Measurements from ENCODE around the gene MIP.
"Not testable (repeated sequence)": the region's sequence is repeated elsewhere in the genome, so short reads cannot be mapped to it uniquely, and the experiment has no call there.

Gene MIP

DNA sequence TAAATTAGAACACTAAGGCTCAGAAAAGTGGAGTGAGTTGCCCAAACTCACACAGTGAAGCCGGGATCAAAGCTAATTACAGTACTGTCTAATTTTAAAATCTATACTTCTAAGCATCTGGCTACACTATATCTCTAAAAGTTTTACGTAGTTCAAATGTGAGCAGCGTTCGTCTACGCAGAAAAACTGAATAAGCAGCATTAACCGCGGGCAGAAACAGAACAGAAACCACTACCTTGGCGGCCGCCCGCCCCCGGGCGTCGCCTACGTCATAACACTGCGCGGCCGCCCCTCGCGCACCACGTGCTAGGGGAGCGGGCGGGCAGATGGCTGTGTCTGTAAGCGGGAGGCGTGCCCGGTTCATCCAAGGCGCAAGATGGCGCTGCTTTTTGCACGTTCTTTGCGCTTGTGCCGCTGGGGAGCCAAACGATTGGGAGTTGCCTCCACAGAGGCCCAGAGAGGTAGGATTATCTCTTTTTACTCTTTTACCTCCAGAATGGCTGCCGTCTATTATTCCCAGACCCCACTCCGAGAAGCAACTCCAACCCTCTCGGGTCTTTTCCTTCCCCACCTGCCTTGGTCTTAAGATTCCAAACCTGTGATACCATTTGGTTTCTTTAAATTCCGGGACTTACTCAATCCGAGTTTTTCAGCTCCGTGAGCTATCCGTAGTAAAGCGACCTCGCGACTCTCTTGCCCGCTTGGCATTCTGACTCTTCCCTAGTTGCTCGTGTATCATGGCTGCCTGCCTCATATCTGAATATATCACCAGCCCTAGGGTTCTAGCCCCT is 14.0 kb upstream of the MIP start, which contains the start of gene SPRYD4:
Gene SPRYD4 (plus strand): TSS at position 363 of the 791 bp plus-strand sequence. CDS start 14 bp downstream, at position 377.
- peak; percentile 91 for DNase-seq (ENCODE audit: low read depth)

DNA sequence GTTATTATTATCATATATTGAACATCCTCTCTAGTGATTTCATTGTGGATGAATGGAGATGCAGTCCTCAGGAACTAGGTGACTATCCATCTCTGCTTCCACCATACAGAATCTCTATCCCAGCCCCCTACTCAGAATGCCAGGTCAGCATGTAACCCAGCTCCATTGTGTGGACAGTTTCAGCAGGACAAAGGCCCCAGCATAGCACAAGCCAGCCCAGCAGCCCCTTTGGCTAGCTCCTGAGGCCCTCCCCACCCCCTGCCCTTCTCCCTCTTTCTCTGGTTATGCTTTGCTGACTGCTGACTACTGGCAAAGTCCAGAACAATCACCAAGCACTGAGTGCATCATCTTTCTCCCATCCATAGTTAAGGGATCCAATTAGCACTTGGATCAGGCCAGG is 8.1 kb upstream of the MIP start:
- DNase-seq (ENCODE audit: low read depth), result no peak

DNA sequence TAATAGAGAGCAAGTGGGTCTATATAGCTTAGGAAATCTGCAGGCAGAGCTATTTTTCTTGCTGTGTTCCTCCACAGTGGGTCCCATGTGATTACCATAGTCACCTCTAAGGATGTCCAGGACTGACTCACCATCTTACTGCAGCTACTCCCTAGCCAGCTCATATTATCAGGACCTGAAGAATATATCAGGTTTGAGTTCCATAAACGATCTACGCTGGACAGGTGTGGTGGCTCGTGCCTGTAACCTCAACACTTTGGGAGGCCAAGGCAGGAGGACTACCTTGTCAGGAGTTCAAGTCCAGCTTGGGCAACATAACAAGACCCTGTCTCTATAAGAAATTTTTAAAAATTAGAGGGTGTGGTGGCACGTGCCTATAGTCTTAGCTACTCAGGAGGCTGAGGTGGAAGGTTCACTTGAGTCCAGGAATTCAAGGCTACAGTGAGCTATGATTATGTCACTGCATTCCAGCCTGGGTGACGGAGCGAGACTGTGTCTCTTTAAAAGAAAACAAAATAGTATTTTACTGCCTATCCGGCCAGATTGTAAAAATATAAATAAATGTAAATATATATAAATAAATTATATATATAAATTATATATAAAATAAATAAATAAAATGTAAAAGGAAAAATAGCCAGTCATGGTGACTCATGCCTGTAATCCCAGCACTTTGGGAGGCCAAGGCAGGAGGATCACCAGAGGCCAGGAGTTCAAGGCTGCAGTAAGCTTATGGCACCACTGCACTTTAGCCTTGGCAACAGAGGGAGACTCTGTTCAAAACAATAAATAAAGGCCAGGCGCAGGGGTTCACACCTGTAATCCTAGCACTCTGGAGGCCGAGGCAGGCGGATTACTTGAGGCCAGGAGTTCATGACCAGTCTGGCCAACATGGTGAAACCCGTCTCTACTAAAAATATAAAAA is 7.0 kb upstream of the MIP start:
- DNase-seq (ENCODE audit: low read depth), result no peak

DNA sequence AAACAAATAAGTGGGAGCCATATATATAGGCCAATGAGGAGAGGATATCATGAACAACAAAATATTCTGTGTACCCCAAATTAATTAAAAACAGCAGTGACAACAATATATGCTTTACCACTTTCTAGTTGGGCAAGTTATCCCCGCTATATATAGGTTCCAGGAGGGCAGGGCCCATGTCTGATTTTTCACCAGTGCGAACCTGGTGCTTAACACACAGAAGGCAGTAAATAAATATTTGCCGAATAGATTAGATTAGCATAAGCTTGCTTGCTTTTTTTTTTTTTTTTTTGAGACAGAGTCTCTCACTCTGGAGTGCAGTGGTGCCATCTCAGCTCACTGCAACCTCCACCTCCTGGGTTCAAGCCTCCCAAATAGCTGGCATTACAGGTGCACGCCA is 3.4 kb upstream of the MIP start:
- DNase-seq (ENCODE audit: low read depth), result no peak

DNA sequence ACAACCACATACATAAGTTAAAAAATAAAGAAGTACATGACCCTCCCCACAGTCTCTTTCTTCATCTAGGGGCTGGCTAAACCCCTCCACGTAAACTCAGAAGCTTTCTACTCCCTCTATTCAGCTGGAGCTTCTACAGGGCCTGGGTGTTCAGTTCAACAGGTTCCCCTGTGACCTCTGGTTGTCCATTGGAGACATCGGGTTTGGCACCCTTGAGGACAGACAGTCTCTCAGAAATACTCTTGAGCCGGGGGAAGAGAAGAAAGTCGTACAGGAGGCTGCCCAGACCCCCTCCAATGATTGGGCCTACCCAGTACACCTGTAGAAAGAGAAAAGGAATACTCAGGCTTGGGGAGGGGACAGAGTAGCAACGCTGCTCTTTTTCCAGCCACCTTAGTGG is 3.3 kb downstream of the MIP start:
- DNase-seq (ENCODE audit: low read depth), result no peak

DNA sequence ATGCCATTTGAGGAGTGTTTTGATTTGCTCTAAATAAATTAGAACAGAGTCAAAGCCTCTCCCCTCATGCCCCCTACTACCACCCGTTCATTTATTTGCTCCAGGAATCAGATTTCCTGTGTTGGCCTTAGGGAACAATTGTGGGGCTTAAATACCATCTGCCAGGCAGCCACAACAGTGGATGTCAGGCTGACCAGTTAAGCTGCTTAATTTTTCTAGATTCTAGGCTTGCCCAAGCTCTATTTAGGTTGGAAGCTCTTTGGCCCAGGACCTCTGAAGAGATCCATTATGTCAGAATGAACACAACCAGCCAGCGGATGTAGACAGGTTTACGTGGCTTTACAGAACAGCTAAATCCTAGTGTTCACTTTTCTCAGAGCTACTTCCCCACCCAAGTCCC is 4.2 kb downstream of the MIP start:
- no peak for DNase-seq (ENCODE audit: low read depth)

DNA sequence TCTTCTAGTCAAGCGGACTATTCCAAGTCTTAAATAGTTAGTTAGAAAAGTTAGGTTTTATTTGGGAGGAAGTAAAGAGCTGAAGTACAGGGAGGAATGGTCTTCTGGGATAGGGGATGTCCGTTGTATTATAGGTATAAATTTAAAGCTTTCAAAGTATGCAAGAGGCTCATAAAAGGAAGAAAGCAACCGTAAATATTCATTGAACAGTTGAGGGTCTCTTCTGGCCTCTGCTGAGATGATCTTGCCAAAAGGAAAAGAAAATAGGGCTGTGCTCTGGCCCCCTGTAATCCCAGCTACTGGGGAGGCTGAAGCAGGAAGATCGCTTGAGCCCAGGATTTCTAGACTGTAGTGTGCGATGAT is 4.9 kb downstream of the MIP start:
- no peak for DNase-seq (ENCODE audit: low read depth)

DNA sequence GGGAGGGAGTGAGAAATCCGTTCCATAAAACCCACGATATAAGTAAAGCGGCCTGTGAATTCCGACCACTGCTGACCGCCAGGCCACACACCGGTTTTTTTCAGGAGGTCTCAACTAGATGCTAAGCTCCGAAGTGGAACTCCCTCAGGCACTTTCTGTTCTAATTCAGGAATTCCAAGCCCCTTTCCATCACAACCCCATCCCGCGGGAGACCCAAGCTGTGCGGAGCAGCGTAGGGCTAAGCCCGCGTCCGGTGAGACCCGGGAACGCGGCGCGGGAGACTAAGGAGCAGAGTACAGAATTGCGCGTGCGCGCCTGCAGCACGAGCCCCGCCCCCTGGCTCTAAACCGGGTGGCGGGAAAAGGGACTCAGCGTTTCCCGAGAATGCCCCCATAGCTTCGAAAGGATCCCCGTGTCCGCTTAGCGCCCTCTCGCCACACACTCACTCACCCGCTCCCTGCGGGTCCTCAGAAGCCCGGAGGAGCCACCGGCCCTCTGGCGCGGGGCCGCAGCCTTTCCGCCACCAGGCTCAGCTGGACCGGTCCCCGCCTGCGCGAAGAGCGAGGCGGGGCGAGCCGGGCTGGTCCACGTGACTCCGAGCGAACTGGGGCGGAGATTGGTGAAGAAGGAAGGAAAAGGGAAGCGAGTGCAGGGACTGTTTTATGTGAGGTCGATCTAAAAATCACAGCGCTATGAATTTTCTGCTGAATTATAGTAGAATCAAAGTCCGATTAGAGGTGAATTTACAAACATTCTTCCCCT is 5.4 kb downstream of the MIP start, which contains the start of gene TIMELESS:
Gene TIMELESS (minus strand): TSS at position 567 of the 762 bp plus-strand sequence. CDS start 15,256 bp downstream, outside the sequence.
- DNase-seq (ENCODE audit: low read depth), result peak; percentile 77

DNA sequence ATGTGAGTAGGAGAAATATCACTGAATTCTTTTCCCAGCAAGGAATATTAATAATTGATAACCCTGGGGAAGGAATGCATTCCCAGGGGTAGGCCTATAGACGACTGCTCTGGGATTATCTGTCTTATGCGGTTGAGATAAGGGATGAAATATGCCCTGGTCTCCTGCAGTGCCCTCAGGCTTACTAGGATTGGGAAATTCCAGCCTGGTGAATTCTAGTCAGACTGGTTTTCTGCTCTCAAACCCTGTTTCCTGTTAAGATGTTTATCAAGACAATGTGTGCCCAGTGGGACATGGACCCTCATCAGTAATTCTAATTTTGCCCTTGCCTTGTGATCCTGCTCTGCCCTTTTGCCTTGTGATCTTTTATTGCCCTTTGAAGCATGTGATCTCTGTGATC is 11.2 kb downstream of the MIP start:
- not testable (repeated sequence) for DNase-seq (ENCODE audit: low read depth)

DNA sequence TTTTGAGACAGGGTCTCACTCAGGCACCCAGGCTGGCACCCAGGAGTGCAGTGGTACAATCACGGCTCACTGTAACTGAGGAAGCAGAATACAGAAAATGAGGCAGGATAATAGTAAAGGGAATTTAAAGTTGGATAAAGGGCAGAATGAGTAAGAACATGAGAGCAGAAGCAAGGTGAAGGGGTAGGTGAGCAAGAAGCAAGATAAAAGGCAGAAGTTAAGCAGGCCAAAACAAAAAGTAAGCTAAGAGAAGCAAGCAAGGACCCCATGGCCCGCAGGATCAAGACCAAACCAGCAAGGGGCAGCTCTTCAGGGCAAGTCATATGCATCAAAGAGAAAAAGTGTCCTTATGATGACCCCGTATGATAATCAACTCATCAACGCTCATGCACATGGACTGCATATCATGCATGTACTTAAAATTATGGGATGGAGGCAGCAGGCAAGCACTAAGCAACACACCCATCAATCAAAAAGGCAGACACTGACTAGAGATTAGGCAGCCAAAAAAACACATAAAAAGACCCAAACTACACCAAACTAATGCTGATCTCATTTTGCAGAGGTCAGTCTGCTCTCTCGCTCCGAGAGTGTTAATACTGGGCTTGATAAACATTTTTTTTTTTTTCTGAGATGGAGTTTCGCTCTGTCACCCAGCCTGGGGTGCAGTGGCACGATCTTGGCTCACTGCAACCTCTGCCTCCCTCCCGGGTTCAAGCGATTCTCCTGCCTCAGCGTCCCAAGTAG is 16.9 kb downstream of the MIP start:
- no peak for DNase-seq (ENCODE audit: low read depth)

DNA sequence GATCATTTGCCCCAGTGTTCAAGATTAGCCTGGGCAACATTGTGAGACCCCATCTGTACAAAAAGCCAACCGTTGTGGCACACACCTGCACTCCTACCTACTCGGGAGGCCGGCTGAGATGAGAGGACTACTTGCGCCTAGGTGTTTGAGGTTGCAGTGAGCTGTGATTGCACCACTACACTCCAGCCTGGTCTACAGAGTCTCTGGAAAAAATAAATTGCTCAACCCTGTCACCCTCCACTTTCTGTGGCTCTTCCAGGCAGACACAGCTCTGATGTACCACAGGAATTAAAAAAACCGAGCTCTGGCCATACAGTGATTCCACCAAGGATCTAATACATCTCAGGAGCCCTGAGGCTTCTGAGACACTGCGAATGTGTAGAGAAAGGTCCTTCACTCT is 19.6 kb downstream of the MIP start:
- DNase-seq (ENCODE audit: low read depth), result no peak

DNA sequence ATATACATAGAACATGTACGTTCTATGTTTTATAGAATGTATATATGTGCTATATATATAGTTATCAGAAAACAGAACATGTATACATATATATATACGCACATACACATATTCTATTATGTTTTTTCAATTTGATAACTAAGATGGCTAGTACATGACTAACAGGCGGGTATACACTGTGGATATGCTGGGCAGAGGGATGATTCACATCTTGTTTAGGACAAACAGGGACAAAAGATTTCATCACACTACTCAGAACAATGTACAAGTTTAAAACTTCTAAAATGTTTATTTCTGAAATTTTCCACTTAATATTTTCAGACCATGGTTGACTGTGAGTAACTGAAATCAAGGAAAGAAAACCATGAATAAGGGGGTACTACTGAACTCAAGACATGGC is 22.6 kb downstream of the MIP start:
- DNase-seq (ENCODE audit: low read depth), result no peak

DNA sequence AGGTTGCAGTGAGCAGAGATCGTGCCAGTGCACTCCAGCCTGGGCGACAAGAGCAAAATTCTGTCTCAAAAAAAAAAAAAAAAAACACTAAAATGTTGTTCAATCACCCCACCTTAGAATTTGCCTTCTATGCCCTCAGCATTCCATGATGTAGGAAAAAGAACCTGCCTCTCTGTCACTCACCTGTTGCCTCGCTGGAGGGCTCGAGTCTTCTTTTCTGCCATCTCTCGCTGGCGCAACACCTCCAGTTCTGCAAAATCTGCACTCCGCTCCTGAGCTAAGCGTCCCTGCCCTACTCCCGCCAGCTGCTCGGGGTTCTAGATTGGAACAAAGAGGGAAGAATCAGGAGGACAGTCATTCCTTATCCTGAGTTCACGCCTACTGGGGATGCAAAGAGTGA is 23.2 kb downstream of the MIP start:
- no peak for DNase-seq (ENCODE audit: low read depth)

DNA sequence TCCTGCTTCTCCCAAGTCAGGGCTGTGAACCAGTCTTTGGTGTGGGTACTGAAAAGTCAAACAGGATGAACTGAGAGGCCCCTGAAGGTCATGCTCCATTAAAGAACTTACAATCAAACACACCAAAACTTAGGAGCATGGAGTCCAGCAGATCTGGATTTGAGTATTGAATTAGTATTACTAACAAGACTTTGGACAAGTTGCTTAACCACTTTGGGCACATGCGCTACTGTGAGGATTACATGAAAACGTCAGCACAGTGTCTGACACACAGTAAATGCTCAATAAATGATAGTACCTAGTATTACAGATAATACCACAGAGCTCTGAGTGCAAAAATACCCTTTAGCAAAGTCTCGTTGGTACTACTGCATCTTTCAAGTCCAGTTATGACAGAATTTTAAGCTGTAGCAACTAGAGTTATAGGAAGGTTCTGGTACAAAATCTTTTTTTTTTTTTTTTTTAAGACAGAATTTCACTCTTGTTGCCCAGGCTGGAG is 28.5 kb downstream of the MIP start:
- DNase-seq (ENCODE audit: low read depth), result no peak

DNA sequence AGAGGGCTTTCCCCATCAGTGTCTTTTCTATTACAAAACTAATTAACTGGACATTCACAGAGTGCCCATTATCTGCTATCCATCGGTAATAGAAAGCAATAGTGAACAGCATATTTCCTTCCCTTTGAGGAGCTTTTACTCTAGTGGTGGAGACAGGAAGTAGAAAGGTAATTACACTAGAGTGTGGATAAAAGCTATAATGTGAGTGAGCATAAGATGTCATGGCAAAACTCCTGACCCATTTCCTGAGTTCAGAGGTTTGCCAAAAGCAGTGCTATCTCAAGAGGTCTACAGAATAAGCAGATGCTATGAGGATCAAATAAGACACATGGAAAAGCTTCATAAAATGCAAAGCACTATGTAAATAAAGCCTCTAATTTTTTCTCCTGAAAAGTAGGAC is 29.3 kb downstream of the MIP start:
- no peak for DNase-seq (ENCODE audit: low read depth)

DNA sequence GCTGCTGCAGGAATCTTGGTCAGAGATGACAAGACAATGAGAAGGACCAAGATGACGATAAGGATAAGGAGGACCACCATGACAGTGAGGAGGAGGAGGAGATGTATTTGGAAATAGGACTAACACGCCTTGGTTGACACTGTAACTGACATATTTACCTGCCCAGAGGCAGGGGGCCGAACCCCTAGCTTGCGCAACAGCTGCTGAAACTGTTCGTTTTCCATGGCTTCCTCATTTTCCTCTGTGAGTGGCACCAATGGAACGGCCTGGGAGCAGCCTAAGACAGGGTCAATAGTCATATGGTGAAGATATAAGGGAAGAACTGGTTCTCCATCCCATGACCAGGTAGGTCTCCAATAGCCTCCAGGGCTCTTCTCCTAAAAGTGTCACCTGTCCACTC is 34.0 kb downstream of the MIP start:
- no peak for DNase-seq (ENCODE audit: low read depth)

DNA sequence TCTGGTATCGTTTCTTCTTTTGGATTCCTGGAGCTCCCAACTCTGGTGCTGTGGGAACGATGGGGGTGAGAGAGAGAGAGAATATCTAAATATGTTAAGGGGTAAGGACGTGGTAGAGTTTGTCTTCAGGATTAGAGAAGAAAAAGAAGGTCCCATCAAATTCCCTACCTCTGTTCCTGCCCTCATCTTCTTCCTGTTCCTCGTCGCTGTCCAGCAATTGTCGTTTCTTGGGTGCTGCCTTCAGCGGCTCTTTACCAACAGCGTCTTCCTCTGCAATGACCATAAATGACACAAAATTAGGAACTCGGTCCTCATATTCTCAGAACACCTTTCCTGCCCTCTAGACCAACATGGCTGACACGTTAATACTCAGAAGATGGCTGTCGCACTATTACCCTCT is 36.7 kb downstream of the MIP start:
- no peak for DNase-seq (ENCODE audit: low read depth)

DNA sequence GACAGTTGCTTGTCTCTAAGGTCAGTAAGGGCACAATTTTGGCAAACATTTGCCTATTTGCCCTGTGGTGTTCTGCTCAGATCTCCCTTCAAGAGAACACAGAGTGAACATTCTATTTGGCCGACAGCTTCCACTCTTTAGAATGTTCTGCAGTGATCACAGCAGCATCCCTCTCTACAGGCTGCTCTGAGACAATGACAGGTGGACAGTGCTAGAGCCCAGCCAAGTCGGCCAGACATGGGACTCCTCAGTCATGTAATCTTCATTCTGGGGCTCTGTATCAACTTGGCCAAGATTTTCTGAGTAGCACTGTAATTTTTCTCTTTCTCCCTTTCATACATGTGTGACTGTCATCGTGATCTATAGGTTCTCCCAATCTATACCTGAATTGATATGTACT is 40.1 kb downstream of the MIP start:
- DNase-seq (ENCODE audit: low read depth), result no peak

DNA sequence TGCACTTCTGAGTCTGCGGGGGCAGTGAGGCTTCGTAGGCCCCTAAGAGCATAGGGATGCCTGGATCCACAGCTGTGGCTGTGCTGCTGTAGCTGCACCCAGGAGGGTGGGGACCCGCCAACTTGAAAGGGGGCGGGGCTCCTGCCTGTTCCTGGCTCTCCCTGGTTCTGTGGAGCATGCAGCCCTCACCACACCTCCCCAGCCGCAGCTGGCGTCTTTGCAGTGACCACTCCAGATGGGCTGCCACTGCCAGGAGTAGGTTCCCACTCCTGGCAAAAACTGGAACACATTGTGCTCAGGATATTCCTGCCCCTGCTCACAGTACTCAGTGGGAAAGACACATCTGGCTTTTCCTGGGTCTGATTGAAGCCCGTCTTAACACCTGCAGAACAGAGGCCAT is 41.1 kb downstream of the MIP start:
- no peak for DNase-seq (ENCODE audit: low read depth)

DNA sequence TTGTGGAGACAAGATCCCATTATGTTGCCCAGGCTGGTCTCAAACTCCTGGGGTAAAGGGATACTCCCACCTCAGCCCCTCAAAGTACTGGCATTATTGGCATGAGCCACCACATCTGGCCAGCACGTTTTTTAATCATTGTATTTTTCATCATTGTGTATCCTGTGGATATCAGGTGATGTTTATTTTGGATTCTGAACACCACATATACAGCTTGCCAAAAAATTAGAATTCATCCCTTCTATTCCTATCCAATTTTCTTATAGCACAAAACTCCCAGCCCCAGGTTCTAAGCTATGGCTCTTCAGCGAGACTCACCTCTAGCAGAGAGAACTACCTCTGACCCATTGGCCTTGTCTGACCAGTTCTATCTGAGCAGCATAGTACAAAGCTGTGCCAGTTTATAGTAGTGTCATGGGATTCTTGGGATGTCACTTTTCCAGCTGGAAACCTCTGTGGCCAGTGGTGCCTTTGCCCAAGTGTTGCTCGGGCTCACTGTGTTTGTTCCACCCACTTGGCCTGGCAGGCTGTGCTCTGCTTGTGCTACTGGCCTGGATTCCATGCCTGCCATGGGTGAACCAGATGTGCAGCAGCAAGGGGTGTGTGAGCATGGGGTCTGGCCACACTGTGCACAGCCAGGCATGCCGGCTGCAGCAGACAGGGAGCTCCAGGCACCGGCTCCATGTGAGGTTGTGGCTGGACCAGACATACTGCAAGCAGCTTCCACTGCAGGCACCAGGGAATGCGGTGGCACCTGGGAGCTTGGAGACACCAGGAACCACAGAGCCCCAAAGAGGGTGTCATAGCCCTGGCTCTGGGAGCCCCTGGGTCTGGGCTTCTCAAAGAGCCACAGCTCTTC is 42.4 kb downstream of the MIP start:
- no peak for DNase-seq (ENCODE audit: low read depth)

All from T follicular helper cell (primary cell).